Measurements from ENCODE around the gene DISC1.

Gene DISC1

GRCh38 chr1:231694465-231695077 is 68.0 kb downstream of the DISC1 start:
- DNase-seq (ENCODE audit: extremely low read depth in 1 of 2, low read depth in 1 of 2), result no peak

DNA sequence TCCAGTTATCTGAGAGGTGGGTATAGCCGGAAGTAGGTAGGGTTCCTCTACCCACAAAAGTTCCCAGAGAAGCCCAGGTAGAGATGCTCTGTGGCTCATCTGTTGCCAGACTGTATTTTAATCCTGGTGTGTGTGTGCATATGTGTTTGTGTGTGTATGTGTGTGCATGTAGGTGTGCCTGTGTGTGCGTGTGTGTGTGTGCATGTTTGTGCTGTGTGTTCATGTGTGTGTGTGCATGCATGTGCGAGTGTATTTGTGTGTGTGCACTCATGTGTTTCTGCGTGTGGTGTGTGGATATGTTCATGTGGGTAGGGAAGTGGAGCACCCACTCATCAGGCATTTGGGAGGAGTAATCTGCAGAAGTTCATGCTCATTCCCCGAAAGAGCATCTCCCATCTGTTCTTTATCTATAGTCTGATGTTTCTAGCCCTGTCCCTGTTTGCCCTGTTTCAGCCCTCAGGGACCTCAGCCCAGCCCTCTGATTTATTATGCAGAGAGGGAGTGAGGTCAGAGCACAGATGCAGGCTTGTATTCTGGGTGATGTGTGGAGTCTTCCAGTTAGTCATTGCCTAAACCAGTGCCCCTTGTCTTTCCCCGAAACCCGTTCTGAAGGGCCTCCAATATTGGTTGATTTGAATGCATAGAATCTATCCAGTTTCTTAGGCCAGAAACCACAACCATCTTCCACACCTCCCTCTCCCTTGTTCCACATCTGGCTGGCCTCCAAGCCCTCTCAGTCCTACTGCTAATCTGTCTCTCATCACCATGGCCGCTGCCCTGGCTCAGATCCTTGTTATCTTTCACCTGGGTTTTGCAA is 69.1 kb downstream of the DISC1 start:
- no peak for DNase-seq (ENCODE audit: extremely low read depth in 1 of 2, low read depth in 1 of 2)

DNA sequence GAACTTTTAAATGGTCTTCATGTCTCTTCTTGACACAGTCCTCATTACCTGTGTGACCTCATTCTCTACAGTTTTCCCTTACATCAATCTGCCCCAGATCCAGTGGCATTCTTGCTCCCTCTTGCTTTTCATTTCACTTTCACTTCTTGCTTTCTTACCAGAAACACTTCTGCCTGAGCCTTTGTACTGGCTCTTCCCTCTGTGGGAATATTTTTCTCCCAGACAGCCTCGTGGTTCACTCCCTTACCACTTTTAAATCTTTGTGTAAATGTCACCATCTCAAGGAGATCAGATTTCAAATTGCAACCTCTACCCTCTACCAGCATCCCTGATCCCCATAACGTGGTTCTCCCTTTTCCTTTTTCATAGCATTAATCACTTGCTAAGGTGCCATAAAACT is 73.2 kb downstream of the DISC1 start:
- no peak for DNase-seq (ENCODE audit: extremely low read depth in 1 of 2, low read depth in 1 of 2)

DNA sequence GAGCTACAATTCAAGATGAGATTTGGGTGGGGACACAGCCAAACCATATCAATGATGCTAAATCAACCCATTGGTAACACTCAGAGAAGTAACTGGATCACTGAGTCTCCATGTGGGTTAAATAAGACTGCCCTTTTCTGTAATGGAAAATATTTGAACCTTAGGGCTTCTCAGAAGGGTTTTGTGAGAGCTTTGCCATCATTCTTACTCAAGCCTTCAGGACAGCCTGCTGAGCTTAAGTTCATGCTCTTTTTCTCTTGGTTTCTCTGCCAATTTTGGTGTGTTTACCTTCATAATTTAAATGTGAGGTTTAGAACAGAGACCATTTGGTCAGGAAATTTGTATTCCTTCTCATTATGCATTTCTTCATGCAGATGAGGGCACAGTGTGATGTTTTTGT is 74.7 kb downstream of the DISC1 start:
- DNase-seq (ENCODE audit: extremely low read depth in 1 of 2, low read depth in 1 of 2), result no peak

- DNase-seq (ENCODE audit: extremely low read depth in 1 of 2, low read depth in 1 of 2), result no peak
Observed at GRCh38 chr1:231702331-231702730, 75.7 kb downstream of the DISC1 start.

DNA sequence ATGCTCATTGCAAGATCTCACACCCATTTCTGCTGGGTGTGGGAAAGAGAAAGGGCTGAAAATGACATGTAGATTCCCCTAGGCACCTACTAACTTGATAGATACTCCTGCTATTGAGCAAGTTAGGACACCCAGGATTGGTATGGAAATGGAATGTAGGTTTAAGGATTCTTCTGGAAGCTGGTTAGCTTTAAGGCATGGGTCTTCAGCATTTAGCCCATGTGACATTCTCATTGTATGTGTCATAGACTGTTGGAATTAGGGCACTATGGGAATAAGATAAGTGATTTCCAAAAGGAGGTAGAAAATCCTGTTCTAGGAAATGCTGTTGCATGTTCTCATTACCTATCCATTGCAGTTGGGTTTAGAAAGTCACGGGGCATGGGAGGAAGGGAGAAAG is 76.2 kb downstream of the DISC1 start:
- no peak for DNase-seq (ENCODE audit: extremely low read depth in 1 of 2, low read depth in 1 of 2)

DNA sequence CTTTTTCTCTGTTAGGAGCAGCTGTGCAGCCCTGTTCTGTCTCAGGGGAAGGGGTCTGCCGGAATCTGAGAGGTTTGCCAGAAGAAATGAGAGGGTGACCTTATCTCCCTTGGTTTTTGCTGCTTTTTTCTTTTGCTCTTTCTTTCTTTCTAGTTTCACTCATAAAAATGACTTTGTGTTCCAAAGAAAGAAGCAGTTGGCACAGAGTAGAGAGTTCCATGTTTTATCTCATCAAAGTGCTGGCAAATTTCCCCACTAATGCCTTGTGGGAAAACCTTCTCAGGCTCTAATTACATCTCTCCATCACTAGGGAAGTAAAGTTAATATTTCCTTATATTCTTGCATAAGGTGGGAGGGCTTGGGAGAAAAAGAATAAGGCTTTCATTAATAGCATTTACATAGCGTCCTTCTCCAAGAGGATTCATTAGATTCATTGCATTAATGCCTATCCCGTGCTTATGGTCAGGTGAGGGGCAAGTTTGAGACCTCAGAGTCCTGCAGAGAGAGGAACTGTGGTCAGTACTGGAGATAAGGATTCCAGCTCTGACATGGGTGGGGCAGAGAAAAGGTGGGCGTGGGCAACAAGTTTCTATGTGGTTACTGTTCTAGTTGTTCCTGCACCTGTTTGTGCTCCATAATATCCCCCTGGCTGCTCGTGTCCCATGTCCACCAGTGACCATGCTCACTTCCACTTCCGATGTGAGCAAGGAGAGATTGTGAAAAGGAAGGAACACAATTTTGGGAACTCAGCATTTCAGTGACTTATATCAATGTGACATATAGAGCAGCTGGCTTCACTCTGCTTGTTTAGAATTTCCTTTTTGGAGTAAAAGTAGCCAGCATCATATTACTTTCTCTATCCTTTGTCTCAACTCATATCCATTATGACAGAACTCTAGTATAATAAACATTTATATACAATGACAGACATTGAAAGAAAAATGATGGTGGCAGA is 79.5 kb downstream of the DISC1 start:
- no peak for DNase-seq (ENCODE audit: extremely low read depth in 1 of 2, low read depth in 1 of 2)

DNA sequence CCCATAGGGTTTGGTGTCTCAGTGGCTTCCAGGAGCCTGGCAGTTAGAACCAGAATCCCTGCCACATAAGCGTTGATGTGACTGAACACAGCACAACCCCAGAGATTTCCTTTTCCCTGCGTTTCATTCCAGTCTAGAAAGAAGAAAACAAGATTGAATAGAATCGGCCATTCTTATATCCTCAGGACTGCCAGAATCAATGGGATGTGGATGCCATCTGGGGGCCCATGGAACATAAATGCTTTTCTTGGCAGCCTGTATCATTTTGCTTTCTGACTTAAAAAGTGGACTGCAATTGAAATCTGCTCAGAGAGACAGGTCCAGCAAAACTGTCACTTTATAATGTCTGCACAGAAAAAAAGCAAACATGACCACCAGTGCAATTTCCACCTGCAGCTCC is 80.3 kb downstream of the DISC1 start:
- DNase-seq (ENCODE audit: extremely low read depth in 1 of 2, low read depth in 1 of 2), result no peak

GRCh38 chr1:231707407-231707806 is 80.8 kb downstream of the DISC1 start:
- no peak for DNase-seq (ENCODE audit: extremely low read depth in 1 of 2, low read depth in 1 of 2)

GRCh38 chr1:231708394-231708793 is 81.8 kb downstream of the DISC1 start:
- DNase-seq (ENCODE audit: extremely low read depth in 1 of 2, low read depth in 1 of 2), result no peak

DNA sequence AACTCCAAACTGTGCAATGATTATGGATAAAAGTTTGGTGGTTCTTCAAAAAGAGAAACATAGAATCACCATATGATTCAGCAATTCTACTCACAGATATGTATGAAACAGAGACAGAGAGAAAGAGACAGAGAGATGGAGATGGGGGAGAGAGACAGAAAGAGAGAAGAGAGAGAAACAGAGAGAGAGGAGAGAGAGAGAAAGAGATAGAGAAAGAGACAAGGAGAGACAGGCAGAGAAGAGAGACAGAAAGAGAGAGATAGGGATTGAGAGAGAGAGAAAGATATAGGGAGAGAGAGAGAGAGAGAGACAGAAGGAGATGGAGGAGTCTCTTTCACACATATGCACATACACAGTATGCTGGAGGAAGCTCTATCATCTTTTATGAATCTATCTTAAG is 87.8 kb downstream of the DISC1 start:
- DNase-seq (ENCODE audit: extremely low read depth in 1 of 2, low read depth in 1 of 2), result no peak

DNA sequence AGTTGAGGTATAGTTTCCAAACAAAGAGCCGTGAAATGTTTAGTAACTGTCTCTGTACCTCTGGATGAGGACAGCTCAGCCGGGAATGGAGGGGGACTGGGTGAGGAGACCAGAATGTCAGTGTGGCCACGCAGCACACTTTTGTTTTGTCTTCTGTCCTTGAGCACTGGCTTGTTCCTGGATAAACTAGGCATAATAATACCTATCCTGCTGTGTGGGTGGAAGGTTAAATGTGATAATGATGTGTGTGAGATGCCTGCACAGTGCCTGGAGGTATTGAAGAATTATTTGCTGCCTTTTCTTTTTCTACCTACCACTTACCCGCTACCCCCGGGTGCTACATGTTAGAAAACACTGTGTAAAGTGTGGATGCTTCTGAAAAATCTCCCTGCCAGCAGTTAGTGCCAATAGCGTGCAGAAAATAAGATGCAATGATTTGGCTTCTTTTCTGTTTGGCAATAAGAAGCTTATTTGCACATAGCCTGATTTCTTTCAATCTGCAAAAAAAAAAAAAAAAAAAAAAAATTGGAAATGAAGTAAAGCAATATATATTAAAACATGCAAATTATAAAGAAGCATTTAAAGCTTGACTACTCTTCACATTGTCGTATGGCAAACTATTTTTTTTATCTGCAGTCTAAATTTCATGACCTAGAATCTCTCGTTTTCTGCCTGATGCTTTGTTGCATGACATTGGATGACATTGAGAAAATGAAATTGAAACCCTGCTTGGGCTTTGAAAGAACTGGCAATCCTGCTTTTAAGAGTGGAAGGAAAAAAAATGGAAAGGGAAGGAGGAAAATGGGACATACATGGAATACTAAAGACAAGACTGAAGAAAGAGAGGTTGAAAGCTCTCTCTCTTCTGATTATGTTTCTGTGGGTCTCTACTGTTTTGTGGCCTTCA is 89.5 kb downstream of the DISC1 start:
- DNase-seq (ENCODE audit: extremely low read depth in 1 of 2, low read depth in 1 of 2), result no peak

GRCh38 chr1:231716879-231717278 is 90.3 kb downstream of the DISC1 start:
- no peak for DNase-seq (ENCODE audit: extremely low read depth in 1 of 2, low read depth in 1 of 2)

DNA sequence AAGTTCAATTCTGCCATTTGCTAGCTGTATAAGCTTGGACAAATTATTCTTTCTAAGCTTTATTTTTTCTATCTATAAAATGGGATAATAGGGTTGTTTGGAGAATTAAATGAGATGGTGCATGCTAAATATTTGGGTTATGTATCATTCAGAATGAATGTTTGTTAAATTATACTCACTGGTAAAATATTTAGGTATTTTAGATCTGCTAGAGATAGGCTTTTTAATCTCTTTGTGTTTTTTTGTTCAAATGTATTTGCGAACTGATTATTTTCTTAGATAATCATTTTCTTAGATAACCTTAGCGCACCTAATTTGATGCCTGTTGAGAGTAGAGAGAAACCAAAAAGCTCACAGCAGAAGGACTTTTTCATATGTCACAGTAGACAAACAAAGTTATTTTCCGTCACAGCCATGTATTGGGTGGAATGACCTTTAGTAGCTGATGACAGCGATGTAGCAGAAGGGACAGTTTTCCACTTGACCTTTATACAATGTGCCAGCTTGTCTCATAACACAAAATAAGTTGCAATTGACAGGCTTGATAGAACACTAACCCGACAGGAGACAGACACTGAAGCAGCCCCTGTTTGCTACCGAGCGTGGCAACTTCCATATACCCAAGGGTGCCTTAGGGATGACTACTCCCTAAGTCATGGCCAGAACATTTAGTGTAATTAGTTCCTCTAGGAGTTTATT is 93.0 kb downstream of the DISC1 start:
- no peak for DNase-seq (ENCODE audit: extremely low read depth in 1 of 2, low read depth in 1 of 2)

GRCh38 chr1:231720652-231721325 is 94.2 kb downstream of the DISC1 start:
- no peak for DNase-seq (ENCODE audit: extremely low read depth in 1 of 2, low read depth in 1 of 2)

GRCh38 chr1:231721436-231721835 is 94.8 kb downstream of the DISC1 start:
- no peak for DNase-seq (ENCODE audit: extremely low read depth in 1 of 2, low read depth in 1 of 2)

DNA sequence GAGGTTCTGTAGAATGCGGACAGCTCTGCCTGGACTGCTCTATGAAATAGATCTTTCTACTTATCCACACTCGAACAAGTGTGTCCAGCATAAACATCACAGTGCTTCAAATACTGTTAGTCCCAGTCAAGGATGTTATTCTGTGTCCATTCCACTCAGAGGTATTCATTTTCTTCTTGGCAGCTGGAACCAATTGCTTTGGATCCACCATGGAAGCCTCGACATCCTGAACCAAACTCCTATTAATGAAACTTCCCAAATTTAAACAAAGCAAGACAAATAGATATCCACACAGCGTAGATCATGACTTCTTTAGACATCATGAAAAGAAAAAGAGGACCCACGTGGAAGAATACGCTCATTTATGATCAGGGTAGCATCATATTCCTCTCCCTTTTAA is 95.8 kb downstream of the DISC1 start:
- no peak for DNase-seq (ENCODE audit: extremely low read depth in 1 of 2, low read depth in 1 of 2)

DNA sequence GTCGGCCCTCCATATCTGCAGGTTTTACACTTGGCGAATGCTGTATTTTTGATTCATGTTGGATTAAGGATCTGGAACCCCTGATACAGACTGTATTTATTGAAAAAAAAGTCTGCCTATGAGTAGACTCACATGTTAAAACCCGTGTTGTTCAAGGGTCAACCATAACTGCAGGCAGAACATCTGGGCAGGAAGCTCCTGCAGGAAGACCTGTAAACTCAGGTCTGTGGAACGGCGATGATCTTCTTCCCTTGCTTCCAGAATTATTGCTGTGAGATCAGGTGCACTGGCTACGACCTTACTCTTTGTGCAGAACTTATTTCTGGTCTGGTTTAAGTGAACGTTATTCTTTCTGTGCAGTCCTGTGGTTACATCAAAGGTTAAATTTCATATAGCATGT is 96.6 kb downstream of the DISC1 start:
- DNase-seq (ENCODE audit: extremely low read depth in 1 of 2, low read depth in 1 of 2), result no peak

DNA sequence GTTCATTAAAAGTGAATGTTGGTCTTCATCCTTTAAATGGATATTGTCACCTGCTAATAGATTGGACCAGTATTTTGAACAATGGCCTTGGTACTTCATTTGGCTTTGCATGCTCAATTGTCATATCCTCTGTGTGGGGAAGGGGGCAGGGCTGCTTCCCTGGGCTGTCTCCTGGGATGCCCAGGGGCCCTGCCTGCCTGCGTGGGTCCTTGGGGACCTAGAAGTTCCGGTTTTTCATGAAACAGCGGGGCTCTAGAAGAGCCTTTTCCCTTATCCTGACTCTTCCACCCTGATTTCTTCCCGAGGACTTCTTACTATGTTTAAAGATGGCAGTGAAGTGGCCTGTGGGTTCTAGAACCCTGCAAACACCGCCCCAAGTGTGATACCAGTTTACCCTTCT is 97.5 kb downstream of the DISC1 start:
- no peak for DNase-seq (ENCODE audit: extremely low read depth in 1 of 2, low read depth in 1 of 2)

Data from activated CD8-positive, alpha-beta memory T cell treated with anti-CD3 and anti-CD28 coated beads for 1 hour (primary cell).